ENCODE data around the gene STPG1. TPM values are rescaled to one million over a fixed set of nuclear protein-coding genes. Genes with fewer than 3 reads are reported as not detected.

Gene STPG1
- total RNA-seq, 2 experiments from 2014 or later = 1.8 to 2.4 TPM

DNA sequence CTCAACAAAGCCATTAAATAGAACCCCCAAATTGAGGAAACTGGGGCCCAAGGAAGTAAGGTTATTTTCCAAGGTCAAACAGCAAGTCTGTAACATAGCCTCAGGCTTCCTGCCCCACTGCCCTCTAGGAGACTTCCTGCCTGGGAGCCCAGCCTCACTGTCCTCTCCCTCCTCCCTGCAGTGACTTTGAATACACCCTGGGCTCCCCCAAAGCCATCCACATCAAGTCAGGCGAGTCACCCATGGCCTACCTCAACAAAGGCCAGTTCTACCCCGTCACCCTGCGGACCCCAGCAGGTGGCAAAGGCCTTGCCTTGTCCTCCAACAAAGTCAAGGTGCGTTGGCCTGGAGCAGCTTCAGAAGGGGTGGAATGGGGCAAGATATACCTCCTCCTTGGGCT lies 76.1 kb downstream of the STPG1 start:
- Histone ChIP-seq H3K36me3 (ENCODE audit: insufficient read depth, low read length) (no peaks in the 10 kb centered on the region), H3K9me3 (ENCODE audit: control insufficient read depth in 1 of 2, insufficient read depth in 1 of 2, low read length in 2 of 2) (no peaks in the 10 kb centered on the region), H3K27me3 (ENCODE audit: control insufficient read depth in 1 of 2, insufficient read depth in 2 of 2, low read length in 2 of 2) (no peaks in the 10 kb centered on the region), H3K4me3 (ENCODE audit: low read length) (no peak overlapping the region), H3K4me1 (ENCODE audit: insufficient read depth, low read length) (no peaks in the 10 kb centered on the region), H3K27ac (ENCODE audit: low read depth in 1 of 2, low read length in 2 of 2) (no peak overlapping the region)
- TF ChIP-seq CTCF (IDR thresholded peaks at IDR 0.05) = no peak
- Mint-ChIP-seq H3K4me1 (ENCODE audit: low read depth) (no peaks in the 10 kb centered on the region), H3K27me3 (no peaks in the 10 kb centered on the region), H3K9me3 (no peaks in the 10 kb centered on the region), H3K36me3 (ENCODE audit: low read depth) (no peaks in the 10 kb centered on the region), H3K4me3 (no peak overlapping the region), H3K27ac (no peak overlapping the region)
- intact Hi-C loops (cut with DNase I, micrococcal nuclease) = no loop called here
- ATAC-seq (ENCODE audit: poor library complexity) (no peak), DNase-seq (no peak)
- POLR2A ChIA-PET = no interaction called here
- CTCF ChIA-PET = no interaction called here

- Mint-ChIP-seq H3K27me3 (no peaks in the 10 kb centered on the region), H3K4me3 (no peak overlapping the region), H3K27ac (no peak overlapping the region), H3K9me3 (no peaks in the 10 kb centered on the region), H3K4me1 (ENCODE audit: low read depth) (no peaks in the 10 kb centered on the region), H3K36me3 (ENCODE audit: low read depth) (no peaks in the 10 kb centered on the region)
- CTCF ChIA-PET = no interaction called here
- Histone ChIP-seq H3K4me3 (ENCODE audit: low read length) (no peak overlapping the region), H3K4me1 (ENCODE audit: insufficient read depth, low read length) (no peaks in the 10 kb centered on the region), H3K27ac (ENCODE audit: low read depth in 1 of 2, low read length in 2 of 2) (no peak overlapping the region), H3K9me3 (ENCODE audit: control insufficient read depth in 1 of 2, insufficient read depth in 1 of 2, low read length in 2 of 2) (no peaks in the 10 kb centered on the region), H3K36me3 (ENCODE audit: insufficient read depth, low read length) (no peaks in the 10 kb centered on the region), H3K27me3 (ENCODE audit: control insufficient read depth in 1 of 2, insufficient read depth in 2 of 2, low read length in 2 of 2) (no peaks in the 10 kb centered on the region)
- POLR2A ChIA-PET = no interaction called here
- no peak for DNase-seq
- no peak for ATAC-seq (ENCODE audit: poor library complexity)
- no peak for TF ChIP-seq CTCF (IDR thresholded peaks at IDR 0.05)
- intact Hi-C loops (cut with DNase I, micrococcal nuclease) = no loop called here
Measured at GRCh38 chr1:24336075-24336474, 77.5 kb downstream of the STPG1 start.

DNA sequence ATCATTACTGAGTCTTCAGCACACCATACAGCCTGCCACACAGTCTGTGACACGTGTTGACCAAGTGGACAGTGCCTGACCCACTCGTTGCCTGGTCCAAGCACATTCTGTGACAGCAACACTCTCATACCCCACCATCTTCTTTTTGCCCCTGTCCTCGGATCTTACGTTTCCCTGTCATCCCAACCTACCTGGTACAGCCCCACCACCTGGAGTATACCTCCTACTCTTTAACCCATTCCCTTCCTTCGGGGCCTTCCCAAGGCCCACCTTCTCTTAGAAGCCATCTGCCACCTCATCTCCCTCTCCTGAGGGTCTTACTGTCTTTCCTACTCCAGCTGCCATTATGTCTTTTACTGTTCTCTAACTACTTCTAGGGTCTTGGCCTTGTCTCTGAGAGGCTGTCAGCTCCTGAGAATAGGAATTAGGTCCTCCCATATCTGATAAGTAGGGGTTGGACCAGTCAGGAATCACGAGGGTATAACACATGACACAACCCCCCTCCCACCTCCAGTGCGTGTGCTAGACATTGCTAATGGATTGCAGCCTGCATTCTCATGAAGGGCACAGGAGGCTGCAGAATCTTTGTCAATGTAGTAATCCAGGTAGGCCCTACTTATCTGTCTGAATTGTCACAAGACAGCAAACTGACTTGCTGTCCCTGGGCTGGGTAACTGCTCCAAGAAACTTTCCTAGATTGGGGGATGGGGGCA lies 81.5 kb downstream of the STPG1 start:
- CTCF ChIA-PET = interaction anchor here (0.6 kb wide), 1 partner anchor 182 kb away, joined by 3 read pairs; no protein-coding TSS in a partner anchor
- Histone ChIP-seq H3K36me3 (ENCODE audit: insufficient read depth, low read length) (no peaks in the 10 kb centered on the region), H3K27ac (ENCODE audit: low read depth in 1 of 2, low read length in 2 of 2) (no peak overlapping the region), H3K4me3 (ENCODE audit: low read length) (no peak overlapping the region), H3K9me3 (ENCODE audit: control insufficient read depth in 1 of 2, insufficient read depth in 1 of 2, low read length in 2 of 2) (no peaks in the 10 kb centered on the region), H3K4me1 (ENCODE audit: insufficient read depth, low read length) (no peaks in the 10 kb centered on the region), H3K27me3 (ENCODE audit: control insufficient read depth in 1 of 2, insufficient read depth in 2 of 2, low read length in 2 of 2) (no peaks in the 10 kb centered on the region)
- no peaks in the 10 kb centered on the region for H3K27me3 Mint-ChIP-seq
- no peak for TF ChIP-seq CTCF (IDR thresholded peaks at IDR 0.05)
- no peaks in the 10 kb centered on the region for H3K4me1 Mint-ChIP-seq (ENCODE audit: low read depth)
- DNase-seq (no peak), ATAC-seq (ENCODE audit: poor library complexity) (no peak)
- H3K36me3 Mint-ChIP-seq (ENCODE audit: low read depth) = no peaks in the 10 kb centered on the region
- POLR2A ChIA-PET = interaction anchor here (1.3 kb wide), 1 partner anchor 10 kb away, joined by 4 read pairs; no protein-coding TSS in a partner anchor
- H3K9me3 Mint-ChIP-seq = no peaks in the 10 kb centered on the region
- no peak overlapping the region for H3K27ac Mint-ChIP-seq
- intact Hi-C loops (cut with DNase I, micrococcal nuclease) = no loop called here
- H3K4me3 Mint-ChIP-seq = no peak overlapping the region
